Right forelimb (tissue), 1 donor: ENCODE results near the gene SWAP70.

Experiments
- DNase-seq: peaks from one replicate; pipeline ENCODE4 v3.0.0-alpha.2; 2018

Gene SWAP70

DNA sequence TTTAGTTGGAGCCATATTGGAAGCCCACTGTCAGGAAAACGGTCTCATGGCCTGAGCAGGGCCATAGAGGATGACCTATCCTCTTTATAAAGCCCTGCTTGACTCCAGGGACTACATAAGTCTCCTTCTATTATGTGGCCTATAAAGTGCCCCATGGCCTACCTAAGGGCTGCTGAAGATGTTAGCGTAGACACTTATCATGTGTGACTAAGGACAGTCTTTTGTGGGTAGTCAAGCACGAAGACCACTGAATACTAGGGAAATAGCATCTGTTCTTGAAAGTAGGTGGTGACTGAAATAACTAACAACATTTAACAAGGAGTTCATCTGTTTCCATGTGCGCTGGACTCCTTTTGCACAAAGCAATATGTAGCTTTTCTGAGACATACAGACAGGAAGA lies 117.1 kb downstream of the SWAP70 start:
- no peak for DNase-seq

GRCh38 chr11:9783986-9784385 lies 120.1 kb downstream of the SWAP70 start:
- no peak for DNase-seq

- DNase-seq: no peak
Observed at GRCh38 chr11:9784602-9785315, 120.9 kb downstream of the SWAP70 start.

DNA sequence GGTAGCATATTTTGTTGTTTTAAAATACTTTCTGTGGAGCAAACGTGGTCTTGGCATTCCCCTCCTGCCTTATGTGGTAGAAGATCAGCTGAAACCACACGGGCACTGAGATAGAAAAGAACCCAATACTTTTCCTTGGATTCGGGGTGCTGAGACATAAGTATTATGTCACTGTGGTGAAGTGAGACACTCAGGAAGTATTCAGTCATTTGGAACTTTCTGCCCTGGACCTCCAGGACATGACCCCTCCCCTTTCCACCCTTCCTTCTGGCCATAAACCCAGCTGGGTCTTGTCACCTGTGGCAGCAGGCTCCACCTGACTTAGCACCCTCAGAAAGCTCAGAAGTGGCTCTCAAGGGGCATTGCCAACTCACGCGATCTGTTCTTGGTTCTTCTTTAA lies 123.4 kb downstream of the SWAP70 start:
- DNase-seq: no peak

DNA sequence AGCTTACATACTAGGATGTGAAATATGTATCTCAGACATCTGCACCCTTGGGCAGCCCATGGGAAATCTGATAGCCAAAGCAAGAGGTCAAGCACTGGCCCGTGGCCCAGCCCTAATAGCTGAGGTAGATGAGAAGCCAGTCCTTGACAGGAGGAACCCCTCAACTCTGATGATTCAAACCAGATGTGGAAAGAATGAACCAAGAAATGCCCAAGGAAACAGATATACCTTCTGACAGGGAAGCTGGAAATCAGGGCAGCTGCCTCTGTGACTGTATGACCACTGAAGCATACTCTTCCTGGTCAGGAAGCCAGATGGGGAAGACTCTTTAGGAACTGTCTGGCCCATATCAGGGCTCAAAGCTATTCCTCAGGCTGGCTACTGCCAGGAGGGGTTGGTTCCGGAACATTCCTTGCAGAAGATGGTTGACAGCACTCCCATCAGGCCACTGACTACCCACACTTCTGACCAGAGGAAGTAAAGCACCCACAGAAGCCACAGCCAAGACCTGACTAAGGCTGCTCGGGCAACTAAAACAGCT lies 124.2 kb downstream of the SWAP70 start:
- no peak for DNase-seq

- no peak for DNase-seq
Observed at GRCh38 chr11:9789910-9790309, 126.0 kb downstream of the SWAP70 start.

DNA sequence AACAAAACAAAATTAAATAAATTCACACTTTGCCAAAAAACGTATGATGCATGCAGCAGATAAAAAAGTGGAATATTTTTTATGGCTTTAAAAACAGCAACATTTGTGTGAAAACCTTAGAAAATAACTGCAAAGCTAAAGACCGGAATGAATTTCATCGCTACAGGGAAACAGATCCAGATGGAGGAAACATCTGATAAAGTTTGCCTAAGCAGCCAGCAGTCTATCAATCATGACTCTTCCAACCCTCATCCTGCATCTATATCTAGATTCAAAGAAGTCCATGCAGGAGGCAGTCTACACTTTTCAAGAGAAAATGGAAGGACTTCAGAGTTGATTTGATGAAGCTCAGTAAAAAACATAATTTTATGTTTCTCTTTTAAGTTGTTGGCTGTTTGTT lies 126.8 kb downstream of the SWAP70 start:
- DNase-seq: no peak

- no peak for DNase-seq
Observed at GRCh38 chr11:9796266-9796665, 132.4 kb downstream of the SWAP70 start.

- no peak for DNase-seq
Observed at GRCh38 chr11:9796854-9797253, 133.0 kb downstream of the SWAP70 start.

DNA sequence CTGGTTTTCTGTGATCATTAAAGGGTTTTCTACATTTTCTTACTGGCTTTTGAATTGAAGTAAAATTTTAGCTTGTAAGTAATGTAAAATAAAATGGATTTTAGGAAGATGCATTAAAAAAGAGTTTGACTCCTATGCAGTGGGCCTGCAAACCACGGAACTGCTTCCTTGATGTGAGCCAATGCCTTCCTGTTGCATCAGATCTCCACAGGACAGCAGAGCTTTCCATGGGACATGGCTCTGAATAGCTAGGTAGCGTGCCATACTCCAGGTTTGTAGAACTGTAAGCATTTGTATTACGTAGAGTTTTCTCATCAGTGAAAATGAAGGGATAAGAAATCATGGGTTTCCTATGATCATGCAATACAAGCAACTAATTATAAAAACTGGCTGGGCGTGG lies 133.4 kb downstream of the SWAP70 start:
- no peak for DNase-seq

DNA sequence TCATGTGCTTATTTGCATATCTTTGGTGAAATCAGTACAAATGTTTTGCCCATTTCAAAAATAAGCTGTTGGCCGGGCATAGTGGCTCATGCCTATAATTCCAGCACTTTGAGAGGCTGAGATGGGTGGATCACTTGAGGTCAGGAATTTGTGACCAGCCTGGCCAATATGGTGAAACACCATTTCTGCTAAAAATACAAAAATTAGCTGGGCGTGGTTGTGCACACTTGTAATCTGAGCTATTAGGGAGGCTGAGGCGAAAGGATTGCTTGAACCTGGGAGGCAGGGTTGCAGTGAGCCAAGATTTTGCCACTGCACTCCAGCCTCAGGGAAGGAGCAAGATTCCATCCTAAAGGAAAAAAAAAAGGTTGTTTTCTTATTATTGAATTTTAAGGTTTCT lies 136.0 kb downstream of the SWAP70 start:
- no peak for DNase-seq

DNA sequence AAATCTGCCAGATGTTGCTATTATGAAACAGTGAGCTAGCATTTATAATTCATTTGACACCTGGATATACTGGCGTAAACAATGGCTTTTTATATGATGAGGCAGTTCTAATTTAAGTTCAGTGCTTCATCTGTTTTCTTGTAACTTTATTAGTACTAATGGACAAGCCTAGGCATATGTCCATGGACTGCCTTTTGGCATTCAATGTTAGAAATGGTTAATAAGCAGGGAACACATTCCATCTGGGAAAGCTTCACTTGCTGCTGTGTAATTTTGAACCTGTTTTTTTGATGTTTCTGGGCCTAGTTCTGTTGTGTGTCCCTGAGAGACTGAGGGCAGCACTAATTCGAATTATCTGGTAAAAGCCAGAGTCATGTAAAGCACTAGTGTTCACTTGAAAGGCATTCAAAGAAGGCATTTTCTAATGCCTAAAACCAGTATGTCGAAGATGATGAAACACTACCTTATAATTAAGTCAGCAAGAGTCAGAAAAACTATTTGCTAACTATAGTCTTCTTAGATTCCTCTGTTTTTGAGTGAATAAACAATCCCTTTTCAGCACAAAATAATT lies 138.5 kb downstream of the SWAP70 start:
- DNase-seq: no peak
